Left lobe of liver (tissue), 2 donors: ENCODE results near the gene SLC39A3. TPM values are rescaled to one million over a fixed set of nuclear protein-coding genes. Genes with fewer than 3 reads are reported as not detected.

ENCODE experiments used
- ATAC-seq: fragments of 200-7000 bp; cut with Tn5 transposase; one replicate; pipeline ENCODE4 v1.9.1; 2020; ENCODE audit warnings: mild to moderate bottlenecking, moderate library complexity
- DNase-seq: peaks from one replicate; pipeline ENCODE4 v3.0.0-alpha.2; 2020; ENCODE audit warnings: low spot score
- total RNA-seq: library from RNA; stranded (reverse); gene quantifications from one replicate; pipeline ENCODE4 v1.2.1, GENCODE V29; 2021
- donor health status: DM: no; HTN: no; CAD: no; lungs with moderate emphysema.
- donor health status: DM: no; HTN: yes; CAD: no.

The SLC39A3 gene
- total RNA-seq, 1 donor from 2014 or later, result 18.6 TPM

DNA sequence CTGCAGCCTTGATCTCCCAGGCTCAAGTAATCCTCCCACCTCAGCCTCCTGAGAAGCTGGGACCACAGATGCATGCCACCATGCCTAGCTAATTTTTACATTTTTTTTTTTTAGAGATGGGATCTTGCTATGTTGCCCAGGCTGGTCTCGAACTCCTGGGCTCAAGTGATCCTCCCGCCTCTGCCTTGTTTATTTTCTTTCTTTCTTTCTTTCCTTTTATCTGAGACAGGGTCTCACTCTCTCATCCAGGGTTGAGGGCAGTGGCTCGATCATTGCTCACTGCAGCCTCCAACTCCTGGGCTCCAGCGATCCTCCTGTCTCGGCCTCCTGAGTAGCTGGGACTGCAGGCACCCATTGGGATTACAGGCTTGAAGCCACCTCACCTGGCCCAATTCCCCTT, 33.6 kb downstream of the SLC39A3 start:
- no peak for DNase-seq

DNA sequence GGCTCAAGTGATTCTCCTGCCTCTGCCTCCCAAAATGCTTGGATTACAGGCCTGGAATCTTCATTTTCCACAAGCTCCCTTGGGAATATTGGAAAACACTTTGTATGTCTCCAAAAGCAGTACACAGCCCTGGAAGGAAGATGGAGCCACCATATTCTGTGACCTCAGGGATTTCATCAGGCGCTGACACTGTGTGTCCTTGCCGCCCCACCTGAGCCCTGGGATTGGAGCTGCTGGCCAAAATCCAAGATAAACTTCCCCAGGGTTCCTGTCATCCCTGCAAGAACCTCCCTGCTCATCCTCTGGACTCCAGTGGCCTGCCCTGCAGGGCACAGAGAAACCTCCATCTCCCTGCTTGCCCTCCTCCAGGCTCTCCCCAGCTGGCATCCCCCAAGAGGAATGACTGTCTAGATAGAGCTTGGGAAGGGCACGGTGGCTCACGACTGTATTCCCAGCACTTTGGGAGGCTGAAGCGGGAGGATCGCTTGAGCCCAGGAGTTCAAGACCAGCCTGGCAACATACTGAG, 36.1 kb downstream of the SLC39A3 start:
- DNase-seq (no peak), ATAC-seq (no peak)

More for the DNA sequence above, 33.6 kb downstream of the SLC39A3 start:
- no peak for ATAC-seq

DNA sequence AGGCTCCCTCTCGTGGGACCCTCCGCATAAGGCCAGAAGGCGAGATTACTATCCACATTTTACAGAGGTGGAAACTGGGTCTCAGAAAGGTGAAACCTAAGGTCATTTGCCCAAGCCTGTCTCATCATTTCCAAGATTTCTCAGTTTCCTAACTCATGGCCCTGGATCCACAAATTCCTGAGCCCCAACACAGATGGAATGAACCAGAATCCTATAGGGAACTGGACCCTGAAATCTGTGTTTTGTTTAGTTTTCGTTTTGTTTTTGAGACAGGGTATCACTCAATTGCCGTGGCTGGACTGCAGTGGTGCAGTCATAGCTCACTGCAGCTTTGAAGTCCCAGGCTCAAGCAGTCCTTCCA, 36.8 kb downstream of the SLC39A3 start:
- no peak for ATAC-seq
- no peak for DNase-seq

DNA sequence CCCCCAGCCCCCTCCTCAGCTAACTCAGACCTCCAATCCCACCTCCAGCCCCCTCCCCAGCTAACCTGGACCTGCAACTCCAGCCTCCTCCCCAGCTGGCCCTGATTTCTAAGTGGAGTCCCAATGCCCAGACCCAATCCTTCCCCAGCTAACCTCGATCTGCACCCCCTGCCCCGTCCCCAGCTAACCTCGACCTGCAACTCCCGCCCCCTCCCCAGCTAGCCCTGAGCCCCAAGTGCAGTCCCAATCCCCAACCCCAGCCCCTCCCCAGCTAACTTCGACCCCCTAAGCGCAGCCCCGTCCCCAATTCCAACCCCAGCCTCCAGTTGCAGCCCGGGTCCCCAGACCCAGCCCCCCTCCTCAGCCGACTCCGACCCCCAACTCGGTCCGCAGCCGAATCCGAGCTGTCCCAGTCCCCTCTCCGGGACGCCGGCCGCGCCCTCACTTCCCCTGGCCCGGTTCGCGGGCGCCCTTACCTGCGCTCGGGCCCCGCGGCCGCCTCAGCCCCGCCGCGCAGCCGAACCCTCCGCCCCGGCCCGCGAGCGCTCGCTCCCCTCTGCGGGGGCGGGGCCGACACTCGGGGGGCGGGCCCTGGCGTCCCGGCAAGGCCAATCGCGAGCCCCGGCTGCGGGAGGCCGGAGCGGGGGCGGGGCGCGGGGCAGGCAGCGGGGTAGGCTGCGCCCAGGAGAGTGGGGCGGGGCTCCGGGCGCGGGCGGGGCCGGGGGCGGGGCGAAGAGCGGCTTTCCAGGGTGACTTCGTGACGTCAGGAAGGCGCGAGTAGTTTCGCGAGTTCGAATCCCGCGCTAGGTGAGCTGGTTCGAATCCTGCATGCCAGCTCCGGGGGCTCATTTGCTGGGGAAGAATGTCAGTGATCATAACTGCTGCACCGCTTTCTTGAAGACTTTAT, 37.4 kb downstream of the SLC39A3 start, which contains the start of gene GNG7:
TSS of gene GNG7 (minus strand) at position 525 of the 907 bp plus-strand sequence. CDS start 182,006 bp downstream, outside the sequence.
- ATAC-seq (peak; percentile 100), DNase-seq (peak; percentile 95)

DNA sequence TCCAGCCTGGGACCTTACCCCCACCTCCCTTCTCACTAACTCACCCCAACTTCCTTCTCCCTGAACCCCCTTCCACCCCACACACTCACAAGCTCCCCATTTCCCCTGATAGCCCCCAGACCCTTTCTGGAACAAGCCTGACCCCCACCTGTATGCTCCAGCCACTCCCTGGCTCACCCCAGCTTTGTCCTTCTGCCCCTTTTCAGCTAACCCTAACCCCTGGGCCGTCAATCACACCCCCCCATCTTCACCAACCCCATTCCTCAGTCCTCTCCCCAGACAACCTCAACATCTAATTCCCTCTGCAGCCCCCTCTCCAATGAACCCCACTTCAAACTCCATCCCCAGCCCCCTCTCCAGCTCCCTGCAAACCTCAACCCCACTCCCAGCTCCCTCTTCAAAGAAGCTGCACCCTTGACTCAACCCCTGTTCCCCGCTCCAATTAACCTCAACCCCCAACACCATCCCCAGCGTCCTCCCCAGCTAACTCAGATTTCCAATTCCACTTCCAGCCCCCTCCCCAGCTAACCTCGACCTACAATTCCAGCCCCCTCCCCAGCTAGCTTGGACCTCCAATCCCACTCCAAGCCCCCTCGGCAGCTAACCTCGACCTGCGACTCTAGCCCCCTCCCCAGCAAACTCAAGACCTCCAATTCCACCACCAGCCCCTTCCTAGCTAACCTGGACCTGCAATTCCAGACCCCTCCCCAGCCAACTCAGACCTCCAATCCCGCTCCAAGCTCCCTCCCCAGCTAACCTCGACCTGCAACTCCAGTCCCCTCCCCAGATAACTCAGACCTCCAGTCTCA, 38.3 kb downstream of the SLC39A3 start:
- DNase-seq (no peak), ATAC-seq (no peak)

DNA sequence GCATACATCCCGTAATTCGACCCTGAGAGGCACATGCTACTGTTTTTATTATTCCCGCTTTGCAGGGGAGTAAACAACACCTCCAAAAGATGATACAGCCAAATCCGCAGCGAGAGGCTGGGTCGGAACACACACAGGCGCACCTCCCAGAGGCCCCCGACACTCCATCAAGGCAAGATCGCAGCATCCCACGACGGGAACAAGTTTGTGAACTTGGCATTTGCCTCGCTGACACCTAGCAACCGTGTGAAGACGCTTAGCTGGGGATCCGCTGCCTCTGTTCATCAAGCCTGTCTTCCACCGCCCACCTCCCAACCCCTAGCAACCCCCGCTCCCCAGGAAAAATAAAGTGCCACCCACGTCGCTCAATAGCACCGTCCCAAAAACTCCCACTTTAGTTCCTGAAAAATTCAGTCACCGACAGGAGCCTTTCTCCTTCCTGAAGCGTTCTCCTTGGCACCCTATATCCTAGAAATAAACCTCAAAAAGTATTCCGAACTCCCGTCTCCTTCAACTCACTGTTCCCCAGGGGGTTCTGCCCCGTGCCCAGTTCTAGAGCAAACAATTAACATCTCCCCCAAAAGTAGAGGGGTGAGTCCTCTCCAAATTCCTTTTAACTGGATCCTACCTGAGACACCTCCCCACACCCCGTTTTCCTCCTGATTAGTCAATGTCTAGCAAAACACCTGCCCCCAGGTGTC, 39.0 kb downstream of the SLC39A3 start:
- ATAC-seq (no peak), DNase-seq (no peak)

DNA sequence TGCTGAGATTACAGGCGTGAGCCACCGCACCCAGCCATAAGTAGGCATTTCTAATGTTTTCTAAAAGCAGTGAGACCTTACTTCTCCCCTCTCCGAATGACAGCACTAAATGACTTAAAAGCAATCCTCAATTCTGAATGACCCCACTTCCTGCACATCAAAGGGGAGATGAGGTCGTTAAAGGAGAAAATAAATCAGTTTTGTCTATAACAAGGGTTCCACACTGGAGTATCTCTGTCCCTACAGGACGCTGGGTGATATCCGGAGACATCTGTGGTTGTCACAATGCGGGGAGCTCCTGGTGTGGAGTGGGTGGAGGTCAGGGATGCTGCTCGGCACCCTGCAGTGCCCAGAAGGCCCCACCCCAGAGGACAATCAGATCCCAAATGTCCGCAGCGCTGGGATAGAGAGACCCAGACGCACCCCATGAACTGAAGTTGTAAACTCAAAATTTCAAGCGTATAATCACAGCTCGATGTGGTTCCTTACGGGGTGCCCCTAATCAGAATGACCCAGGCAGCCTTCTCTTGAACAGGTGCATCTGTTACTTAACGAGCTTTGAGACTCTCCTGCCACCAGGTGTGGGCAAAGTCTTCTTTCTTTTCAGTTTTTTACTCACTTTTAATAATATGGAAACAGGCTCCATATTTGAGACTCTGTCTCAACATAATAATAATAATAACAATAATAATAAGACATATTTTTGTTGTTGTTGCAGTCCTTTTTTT, 40.2 kb downstream of the SLC39A3 start:
- DNase-seq, result no peak
- no peak for ATAC-seq

DNA sequence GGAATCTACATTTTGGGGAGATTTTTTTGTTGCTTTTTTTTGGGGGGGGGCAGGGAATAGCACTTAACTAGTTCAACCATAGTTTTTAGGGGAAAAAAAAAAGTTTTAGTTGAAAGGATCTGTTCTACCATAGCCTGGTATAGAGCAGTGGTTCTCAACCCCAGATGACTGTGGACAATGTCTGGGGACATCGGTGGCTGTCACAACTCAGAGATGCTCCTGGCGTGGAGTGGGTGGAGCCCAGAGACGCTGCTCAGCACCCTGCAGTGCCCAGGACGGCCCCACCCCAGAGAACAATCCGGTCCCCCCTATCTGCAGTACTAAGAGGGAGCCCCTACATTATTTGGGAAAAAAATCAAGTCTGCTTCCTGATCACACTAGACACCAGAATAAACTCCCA, 45.6 kb downstream of the SLC39A3 start:
- ATAC-seq, result no peak
- no peak for DNase-seq

DNA sequence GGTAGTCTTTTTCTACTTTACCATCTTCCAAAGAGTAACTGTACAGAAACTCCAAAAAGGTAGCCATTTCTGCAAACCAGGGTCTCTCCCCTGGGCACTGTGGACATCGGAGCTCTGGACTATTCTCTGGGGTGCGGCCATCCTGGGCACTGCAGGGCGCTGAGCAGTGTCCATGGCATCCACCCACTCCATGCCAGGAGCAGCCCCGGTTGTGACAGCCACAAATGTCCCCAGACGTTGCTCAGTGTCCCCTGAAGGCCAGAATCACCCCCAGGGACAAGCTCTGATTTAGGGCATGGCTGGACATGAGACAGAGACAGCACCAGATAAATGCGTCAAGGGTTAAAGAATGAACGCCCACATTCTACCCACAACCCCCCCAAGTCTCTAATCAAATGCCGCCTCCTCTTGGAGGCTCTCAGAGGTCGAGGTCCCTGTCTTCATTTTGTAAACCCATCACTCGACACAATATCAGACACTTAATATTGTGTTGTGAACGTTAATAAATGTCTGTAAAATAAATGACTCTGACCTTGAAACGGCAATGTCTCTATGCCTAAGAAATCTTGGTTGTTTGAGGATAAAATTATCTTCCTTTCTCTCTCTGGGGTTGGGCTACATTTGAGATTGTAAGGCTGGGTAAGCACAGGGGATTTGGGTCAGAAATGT, 46.2 kb downstream of the SLC39A3 start:
- no peak for ATAC-seq
- DNase-seq, result no peak

DNA sequence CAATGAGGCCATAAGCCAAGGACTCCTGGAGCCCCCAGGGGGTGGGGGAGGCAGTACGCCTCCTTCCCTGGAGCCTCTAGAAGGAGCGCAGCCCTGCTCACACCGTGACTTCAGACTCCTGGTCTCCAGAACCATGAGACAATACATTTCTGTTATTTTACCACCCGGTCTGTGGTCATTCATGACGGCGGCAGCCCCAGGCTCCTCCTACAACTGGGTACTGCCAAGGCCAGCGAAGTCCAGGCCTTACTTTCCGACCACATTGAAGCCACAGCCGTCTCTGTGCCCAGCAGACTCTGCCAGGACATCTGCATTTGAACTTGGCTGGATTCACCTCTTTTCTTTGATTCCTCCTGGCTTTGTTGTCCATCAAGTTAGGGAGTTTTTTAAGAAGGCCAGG, 47.9 kb downstream of the SLC39A3 start:
- ATAC-seq, result no peak
- no peak for DNase-seq

DNA sequence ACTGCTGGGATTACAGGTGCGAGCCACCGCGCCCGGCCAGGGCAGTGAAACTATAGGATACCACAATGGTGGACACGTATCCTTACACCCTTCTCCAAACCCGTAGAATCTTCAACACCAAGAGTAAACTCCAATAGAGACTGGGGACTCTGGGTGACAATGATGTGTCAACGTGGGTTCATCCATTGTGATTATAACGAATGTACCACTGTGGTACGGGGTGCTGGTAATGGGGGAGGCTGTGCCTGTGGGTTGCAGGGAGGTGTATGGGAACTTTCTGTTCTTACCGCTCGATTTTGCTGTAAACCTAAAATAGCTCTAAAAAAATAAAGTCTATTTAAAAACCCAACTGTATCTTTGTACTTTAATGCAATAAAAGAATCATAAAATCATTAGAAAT, 49.0 kb downstream of the SLC39A3 start:
- ATAC-seq (no peak), DNase-seq (no peak)

DNA sequence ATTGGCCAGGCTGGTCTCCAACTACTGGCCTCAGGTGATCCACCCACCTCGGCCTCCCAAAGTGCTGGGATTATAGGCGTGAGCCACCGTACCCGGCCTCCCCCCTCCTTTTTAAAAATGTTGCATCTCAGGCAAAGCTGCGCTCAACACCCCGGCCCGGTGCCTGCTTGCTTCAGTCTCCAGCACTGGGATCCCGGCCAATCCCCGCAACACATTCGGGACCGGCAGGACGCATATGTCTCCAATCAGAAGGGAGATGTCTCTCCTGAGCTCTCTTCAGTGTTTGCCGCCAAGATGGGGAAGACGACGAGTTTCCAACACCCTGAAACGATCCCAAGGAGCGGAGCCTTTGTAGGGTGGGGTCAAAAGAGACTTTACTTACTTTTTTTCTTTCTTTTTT, 53.5 kb downstream of the SLC39A3 start:
- DNase-seq (no peak), ATAC-seq (no peak)

DNA sequence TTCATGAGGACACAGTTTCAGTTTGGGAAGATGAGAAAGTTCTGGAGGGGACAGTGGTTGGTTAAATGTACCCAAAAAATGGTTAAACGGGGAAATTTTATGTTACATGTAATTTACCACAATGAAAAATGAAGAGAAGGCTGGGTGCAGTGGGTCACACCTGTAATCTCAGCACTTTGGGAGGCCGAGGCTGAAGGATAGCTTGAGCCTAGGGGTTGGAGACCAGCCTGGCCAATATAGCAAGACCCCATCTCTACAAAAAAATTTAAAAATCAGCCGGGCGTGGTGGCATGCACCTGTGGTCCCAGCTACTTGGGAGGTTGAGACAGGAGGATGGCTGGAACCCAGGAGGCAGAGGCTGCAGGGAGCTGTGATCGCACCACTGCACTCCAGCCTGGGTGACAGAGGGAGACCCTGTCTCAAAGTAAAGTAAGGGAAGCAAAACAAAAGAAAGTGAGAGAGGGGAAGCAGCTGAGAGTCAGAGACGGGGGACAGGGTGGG, 54.6 kb downstream of the SLC39A3 start:
- DNase-seq (no peak), ATAC-seq (no peak)

DNA sequence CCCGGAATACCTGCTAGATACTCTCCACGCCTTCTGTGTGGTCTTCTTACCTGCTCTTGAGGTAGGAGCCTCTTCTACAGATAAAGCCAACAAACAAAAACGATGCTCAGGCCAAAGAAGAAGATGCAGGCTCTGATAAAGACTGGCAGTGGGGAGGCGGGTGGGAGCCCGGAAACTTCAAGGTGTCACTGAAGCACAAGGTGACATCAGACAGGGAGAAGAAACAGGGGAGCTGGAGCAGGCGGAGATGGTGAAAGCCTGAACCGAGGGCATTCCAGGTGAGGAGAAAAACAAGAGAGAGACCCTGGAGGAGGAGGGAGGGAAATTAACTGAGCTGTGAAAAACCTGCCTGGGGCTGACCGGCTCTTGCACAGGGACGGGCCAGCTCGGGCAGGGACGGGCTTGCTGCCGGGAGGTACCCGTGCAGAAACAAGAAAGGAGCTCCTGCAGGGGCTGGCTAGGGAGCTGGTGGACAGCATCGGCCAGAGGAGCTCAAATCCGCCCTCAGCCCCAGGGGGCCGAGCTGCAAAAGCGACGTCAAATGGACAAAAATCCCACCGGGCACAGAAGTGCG, 56.3 kb downstream of the SLC39A3 start:
- DNase-seq, result no peak
- no peak for ATAC-seq

Other genes with a start within 250 kb of the SLC39A3 start
- 4.0 TPM for gene GNG7, start 37.3 kb downstream of the SLC39A3 start, total RNA-seq
- gene DIRAS1, start 18.6 kb downstream of the SLC39A3 start, total RNA-seq, result 0.10 TPM
- 25.7 TPM for gene SGTA, start 43.3 kb upstream of the SLC39A3 start, total RNA-seq
- gene THOP1, start 45.5 kb upstream of the SLC39A3 start, total RNA-seq, result 33.5 TPM
- gene ZNF554, start 79.9 kb upstream of the SLC39A3 start, total RNA-seq, result 2.8 TPM
- gene ZNF555, start 101.5 kb upstream of the SLC39A3 start, total RNA-seq, result 2.0 TPM
- not detected for gene ZNF556, start 127.3 kb upstream of the SLC39A3 start, total RNA-seq
- gene ZNF57, start 160.9 kb upstream of the SLC39A3 start, total RNA-seq, result 1.2 TPM
- gene ZNF77, start 205.0 kb upstream of the SLC39A3 start, total RNA-seq, result 1.4 TPM
- gene TLE6, start 237.5 kb upstream of the SLC39A3 start, total RNA-seq, result 3.6 TPM